ACC112 (cell line): Measurements from ENCODE around the gene CCDC93.

ENCODE experiments used
- H2AFZ ChIP-seq: fragments of 200-600 bp; sonication (generic); one replicate; pipeline ENCODE4 v1.6.0; 2017; ENCODE audit warnings: antibody characterized with exemption, low read length; ENCODE audit not compliant: unreplicated experiment
- H3K27ac ChIP-seq: fragments of 200-600 bp; sonication (generic); 2 replicates; pipeline ENCODE4 v1.5.1; 2014; ENCODE audit warnings: low read depth, mild to moderate bottlenecking, antibody characterized with exemption, low read length, moderate library complexity
- H3K27me3 ChIP-seq: fragments of 200-600 bp; sonication (generic); 2 replicates; pipeline ENCODE4 v1.6.1; 2014; ENCODE audit warnings: mild to moderate bottlenecking, antibody characterized with exemption, low read length, moderate library complexity, mixed read lengths; ENCODE audit not compliant: insufficient read depth
- H3K36me3 ChIP-seq: fragments of 200-600 bp; sonication (generic); 2 replicates; pipeline ENCODE4 v1.6.1; 2016; ENCODE audit warnings: mild to moderate bottlenecking, antibody characterized with exemption, low read length, moderate library complexity, mixed read lengths; ENCODE audit not compliant: insufficient read depth
- H3K4me1 ChIP-seq: fragments of 200-600 bp; sonication (generic); one replicate; pipeline ENCODE4 v1.6.1; 2016; ENCODE audit warnings: low read length, mixed read lengths; ENCODE audit not compliant: insufficient read depth, unreplicated experiment, control insufficient read depth
- H3K4me3 ChIP-seq: fragments of 200-600 bp; sonication (generic); 2 replicates; pipeline ENCODE4 v1.5.1; 2014; ENCODE audit warnings: mild to moderate bottlenecking, low read depth, low read length
- H3K79me2 ChIP-seq: fragments of 200-600 bp; sonication (generic); one replicate; pipeline ENCODE4 v1.6.0; 2016; ENCODE audit warnings: low read length; ENCODE audit not compliant: control insufficient read depth, unreplicated experiment, insufficient read depth

CCDC93 gene

DNA sequence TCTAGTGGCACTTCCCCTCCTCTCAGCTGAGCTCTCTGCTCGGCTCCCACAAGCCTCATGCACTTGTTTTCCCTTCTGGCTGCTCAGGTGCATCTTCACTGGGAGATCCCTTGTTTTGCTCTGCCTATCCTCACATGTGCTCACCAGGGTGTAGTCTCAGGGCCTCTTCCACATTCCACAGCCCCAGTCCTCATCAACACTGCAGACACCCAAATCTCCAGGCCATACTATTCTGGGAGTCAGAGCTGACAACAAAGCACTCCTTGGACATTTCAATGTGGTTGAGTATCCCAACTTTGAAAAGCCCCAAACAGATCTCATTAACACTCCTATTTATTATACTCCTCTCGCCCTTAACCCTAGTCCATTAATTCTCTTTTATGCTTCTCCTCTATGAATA lies 71.3 kb downstream of the CCDC93 start:
- no peaks in the 10 kb centered on the region for H3K4me1 ChIP-seq
- H2AFZ ChIP-seq, result no peak overlapping the region
- no peak overlapping the region for H3K4me3 ChIP-seq
- no peaks in the 10 kb centered on the region for H3K27me3 ChIP-seq
- no peaks in the 10 kb centered on the region for H3K79me2 ChIP-seq
- H3K36me3 ChIP-seq, result peaks cover 27% of the 10 kb centered on the region
- no peak overlapping the region for H3K27ac ChIP-seq

DNA sequence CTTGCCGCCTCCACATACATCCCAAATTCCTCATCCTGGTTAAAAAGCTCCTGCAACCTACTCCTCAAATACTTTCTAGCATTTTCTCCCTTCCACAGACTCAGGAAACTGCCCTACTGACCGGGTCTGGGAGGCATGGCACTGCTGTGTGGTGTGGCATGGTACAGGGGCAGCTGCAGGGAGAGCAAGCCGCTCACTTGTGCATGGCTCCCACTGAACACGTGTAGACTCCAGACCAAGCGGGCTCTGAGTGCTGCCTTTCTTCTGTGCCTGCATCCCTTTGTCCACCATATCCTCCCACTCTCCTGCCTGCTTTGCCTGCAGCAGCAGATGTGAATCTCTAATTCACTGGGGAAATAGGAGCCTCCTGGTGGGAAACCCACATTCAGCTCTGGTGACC lies 72.2 kb downstream of the CCDC93 start:
- no peaks in the 10 kb centered on the region for H3K79me2 ChIP-seq
- H3K36me3 ChIP-seq, result peaks cover 21% of the 10 kb centered on the region
- H3K27ac ChIP-seq, result no peak overlapping the region
- no peaks in the 10 kb centered on the region for H3K4me1 ChIP-seq
- H3K4me3 ChIP-seq, result no peak overlapping the region
- H3K27me3 ChIP-seq, result no peaks in the 10 kb centered on the region
- no peak overlapping the region for H2AFZ ChIP-seq

DNA sequence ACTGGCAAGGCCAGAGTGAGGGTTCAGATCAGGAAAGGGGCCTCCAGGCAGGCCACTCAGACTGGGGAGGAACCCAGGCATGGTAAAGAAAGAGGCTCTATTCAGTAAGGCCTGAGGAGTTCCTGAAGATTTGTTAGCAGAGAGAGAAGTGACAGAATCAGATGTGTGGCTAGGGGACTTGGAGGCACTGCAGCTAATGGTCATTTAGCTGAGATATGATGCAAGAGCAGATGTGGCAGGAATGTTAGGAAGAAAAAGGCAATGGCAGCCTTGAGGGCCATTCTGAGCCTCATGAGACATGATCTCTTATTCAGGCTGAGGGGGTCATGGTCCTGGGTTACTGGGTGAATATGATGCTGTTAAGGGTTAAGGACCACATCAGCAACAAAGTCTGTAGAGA lies 73.4 kb downstream of the CCDC93 start:
- H2AFZ ChIP-seq, result no peak overlapping the region
- no peaks in the 10 kb centered on the region for H3K4me1 ChIP-seq
- H3K4me3 ChIP-seq, result no peak overlapping the region
- H3K79me2 ChIP-seq, result no peaks in the 10 kb centered on the region
- peaks cover 23% of the 10 kb centered on the region for H3K36me3 ChIP-seq
- H3K27me3 ChIP-seq, result no peaks in the 10 kb centered on the region
- no peak overlapping the region for H3K27ac ChIP-seq

DNA sequence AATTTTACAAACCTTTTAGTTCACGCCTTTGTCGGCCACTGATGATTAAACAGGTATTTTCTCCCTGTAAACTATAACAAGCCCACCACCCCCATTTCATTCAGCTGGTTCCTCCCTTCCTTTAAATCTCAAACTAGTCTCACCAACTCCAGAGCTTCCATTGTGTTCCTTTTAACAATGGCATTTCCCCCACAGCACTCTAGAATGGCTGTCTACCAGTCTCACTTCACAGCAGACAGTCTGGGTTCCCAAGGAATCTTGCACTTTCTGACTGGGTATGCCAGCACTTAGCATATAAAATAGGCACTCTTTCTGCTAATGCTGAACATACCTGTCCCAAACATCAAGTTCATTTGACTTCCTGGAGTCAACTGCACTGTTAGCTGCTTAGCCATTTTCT lies 75.3 kb downstream of the CCDC93 start:
- H2AFZ ChIP-seq, result no peak overlapping the region
- no peak overlapping the region for H3K27ac ChIP-seq
- H3K79me2 ChIP-seq, result no peaks in the 10 kb centered on the region
- peaks cover 37% of the 10 kb centered on the region for H3K36me3 ChIP-seq
- no peaks in the 10 kb centered on the region for H3K4me1 ChIP-seq
- no peaks in the 10 kb centered on the region for H3K27me3 ChIP-seq
- H3K4me3 ChIP-seq, result no peak overlapping the region

DNA sequence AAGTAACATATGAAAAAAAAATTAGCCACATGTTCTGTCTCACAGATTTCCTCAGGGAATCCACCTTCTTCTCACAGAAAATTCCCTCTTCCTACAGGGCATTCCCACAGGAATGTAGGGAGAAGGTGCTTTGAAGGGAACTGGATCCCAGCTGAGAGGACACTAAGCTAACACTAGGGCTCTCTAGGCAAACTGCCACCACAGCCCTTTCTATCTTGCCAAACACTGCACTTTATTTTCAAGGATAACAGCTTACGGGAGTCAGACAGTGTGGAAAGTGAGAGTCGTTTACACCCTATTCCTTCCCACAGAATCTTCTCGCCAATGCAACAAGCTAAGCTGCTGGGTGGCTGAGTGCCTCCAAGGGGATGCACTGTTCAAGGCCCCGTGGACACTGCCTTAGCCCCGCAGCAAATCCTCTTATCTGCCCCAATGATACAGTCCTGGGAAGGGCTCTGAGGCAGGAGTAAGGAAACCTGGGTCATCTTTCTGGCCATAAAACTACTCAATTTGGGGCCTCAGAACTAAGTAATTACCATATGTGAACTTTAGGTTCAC lies 76.9 kb downstream of the CCDC93 start:
- H3K36me3 ChIP-seq, result peaks cover 42% of the 10 kb centered on the region
- H3K27ac ChIP-seq, result no peak overlapping the region
- H3K27me3 ChIP-seq, result no peaks in the 10 kb centered on the region
- no peak overlapping the region for H3K4me3 ChIP-seq
- no peaks in the 10 kb centered on the region for H3K4me1 ChIP-seq
- H2AFZ ChIP-seq, result no peak overlapping the region
- no peaks in the 10 kb centered on the region for H3K79me2 ChIP-seq

DNA sequence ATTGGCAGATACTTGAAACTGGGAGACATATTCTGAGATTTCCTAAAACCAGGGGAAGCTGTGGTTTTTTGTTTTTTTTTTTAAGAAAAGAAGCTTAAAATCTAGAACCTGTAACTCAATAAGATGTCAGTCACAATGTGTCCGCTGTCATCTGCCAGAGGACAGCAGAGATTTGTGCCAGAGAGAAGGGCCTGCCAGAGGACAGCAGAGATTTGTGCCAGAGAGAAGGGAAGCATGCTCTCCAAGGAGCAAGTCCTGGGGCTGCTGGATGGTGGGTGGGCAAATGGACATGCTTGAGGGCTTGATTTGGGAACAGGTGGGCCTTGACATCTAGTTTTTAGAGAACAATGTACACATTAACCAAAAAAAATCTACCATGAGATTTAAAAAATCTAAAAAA lies 77.9 kb downstream of the CCDC93 start:
- no peak overlapping the region for H3K4me3 ChIP-seq
- H3K27me3 ChIP-seq, result no peaks in the 10 kb centered on the region
- H2AFZ ChIP-seq, result no peak overlapping the region
- no peak overlapping the region for H3K27ac ChIP-seq
- peaks cover 48% of the 10 kb centered on the region for H3K36me3 ChIP-seq
- no peaks in the 10 kb centered on the region for H3K79me2 ChIP-seq
- no peaks in the 10 kb centered on the region for H3K4me1 ChIP-seq

DNA sequence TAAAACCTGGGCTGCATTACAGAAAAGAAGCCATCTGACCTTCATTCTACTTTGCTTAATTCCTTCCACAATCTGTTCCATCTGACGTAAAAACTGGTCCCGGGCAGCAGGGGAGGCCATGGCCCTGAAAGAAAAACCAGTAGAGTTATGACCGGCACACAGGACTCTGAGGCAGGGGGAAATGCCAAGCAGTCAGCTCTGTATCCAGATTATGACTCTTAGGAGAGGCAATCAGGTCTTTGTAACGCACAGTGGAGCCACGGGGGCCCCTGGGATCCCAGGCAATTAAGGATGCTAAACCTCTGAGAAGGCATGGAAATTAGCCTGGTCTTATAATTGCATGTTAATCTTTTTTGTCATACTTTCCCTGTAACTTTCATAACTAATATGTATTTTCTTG lies 78.4 kb downstream of the CCDC93 start:
- Histone ChIP-seq H3K27me3 (no peaks in the 10 kb centered on the region), H3K27ac (no peak overlapping the region), H3K79me2 (no peaks in the 10 kb centered on the region), H2AFZ (no peak overlapping the region), H3K36me3 (peaks cover 53% of the 10 kb centered on the region), H3K4me3 (no peak overlapping the region), H3K4me1 (no peaks in the 10 kb centered on the region)

DNA sequence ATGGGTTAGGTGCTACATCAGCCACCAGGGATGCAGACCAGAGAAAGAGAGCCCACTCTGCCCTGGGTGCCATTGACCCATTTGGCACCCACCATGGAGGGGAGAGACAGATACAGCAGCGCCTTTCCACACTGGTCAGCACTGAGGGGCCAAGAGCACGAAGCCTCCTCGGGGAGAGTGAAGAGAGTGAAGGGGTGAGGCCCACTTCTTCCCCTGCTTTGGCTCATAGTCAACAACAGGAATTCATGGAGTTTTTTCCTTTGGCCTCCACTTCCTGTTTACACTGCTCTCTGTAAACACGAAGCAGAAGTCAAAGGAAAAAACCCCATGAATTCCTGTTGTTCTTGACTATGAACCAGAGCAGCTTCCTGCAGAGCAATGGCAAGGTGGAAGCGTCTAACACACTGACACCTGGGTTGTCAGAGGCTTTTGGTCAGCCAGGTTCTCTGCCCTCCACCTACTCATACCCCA lies 80.0 kb downstream of the CCDC93 start:
- H3K4me1 ChIP-seq, result no peaks in the 10 kb centered on the region
- no peaks in the 10 kb centered on the region for H3K27me3 ChIP-seq
- peaks cover 60% of the 10 kb centered on the region for H3K36me3 ChIP-seq

DNA sequence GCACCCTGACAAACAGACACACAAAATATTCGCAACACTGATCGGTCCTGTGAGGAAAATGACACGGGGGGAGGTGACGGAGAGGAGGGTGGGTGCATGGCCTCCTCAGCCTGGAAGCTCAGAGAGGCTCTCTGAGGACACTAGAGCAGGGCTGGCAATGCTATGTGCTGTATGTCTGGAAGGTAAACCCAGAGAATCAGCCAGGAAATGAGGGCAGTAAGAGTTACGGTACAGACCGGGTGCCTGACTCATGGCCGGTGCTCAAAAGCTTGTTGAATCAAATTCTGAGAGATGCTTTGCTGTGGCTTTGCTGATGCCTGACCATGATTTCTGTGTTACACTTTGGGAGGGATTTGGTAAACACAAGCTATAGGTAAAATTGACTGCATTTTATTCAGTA lies 81.9 kb downstream of the CCDC93 start:
- no peak overlapping the region for H3K27ac ChIP-seq
- H2AFZ ChIP-seq, result no peak overlapping the region
- H3K79me2 ChIP-seq, result peaks cover 5% of the 10 kb centered on the region
- H3K27me3 ChIP-seq, result no peaks in the 10 kb centered on the region
- H3K4me3 ChIP-seq, result no peak overlapping the region
- no peaks in the 10 kb centered on the region for H3K4me1 ChIP-seq
- H3K36me3 ChIP-seq, result peaks cover 52% of the 10 kb centered on the region

More for the DNA sequence above, 80.0 kb downstream of the CCDC93 start:
- peaks cover 5% of the 10 kb centered on the region for H3K79me2 ChIP-seq
- no peak overlapping the region for H3K4me3 ChIP-seq
- H3K27ac ChIP-seq, result no peak overlapping the region
- H2AFZ ChIP-seq, result no peak overlapping the region

DNA sequence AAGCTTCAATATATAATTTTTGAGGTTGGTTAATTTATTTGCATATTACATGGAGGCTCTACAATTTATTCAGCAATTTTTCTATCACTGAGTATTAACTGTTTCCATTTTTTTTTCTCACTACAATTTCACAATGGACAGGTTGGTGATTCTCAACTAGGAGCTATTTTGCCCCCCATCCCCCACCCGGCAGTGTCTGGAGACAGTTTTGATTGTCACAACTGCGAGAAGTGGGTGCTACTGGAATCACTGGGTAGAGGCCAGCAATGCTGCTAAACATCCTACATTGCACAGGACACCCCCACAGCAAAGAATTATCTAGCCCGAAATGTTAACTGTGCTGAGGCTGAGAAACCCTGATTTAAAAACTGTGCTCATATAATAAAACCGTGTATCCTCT lies 82.6 kb downstream of the CCDC93 start:
- Histone ChIP-seq H3K79me2 (peaks cover 5% of the 10 kb centered on the region), H3K4me3 (no peak overlapping the region), H2AFZ (no peak overlapping the region), H3K27ac (no peak overlapping the region), H3K4me1 (no peaks in the 10 kb centered on the region), H3K27me3 (no peaks in the 10 kb centered on the region), H3K36me3 (peaks cover 48% of the 10 kb centered on the region)

DNA sequence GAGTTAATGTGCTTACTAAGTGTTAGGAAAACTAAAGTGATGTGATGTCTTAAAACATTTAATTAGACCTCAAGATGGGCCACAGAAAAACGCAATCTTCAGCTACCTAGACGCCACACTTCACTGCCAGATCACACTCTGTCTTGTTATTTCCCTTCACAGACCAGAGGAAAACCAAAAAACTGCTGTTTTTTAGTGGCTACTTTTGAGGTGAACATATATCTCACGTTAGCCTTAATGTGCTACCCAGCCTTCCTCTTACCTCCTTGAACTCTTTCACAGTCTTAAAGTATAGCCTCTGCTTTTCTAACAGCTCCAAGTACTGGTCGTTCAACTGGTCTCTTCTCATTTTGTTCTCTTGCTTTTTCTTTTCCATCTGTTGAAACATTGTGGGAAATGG lies 83.1 kb downstream of the CCDC93 start:
- peaks cover 45% of the 10 kb centered on the region for H3K36me3 ChIP-seq
- H3K4me3 ChIP-seq, result no peak overlapping the region
- no peaks in the 10 kb centered on the region for H3K27me3 ChIP-seq
- no peaks in the 10 kb centered on the region for H3K4me1 ChIP-seq
- peaks cover 5% of the 10 kb centered on the region for H3K79me2 ChIP-seq
- H3K27ac ChIP-seq, result no peak overlapping the region
- no peak overlapping the region for H2AFZ ChIP-seq
